ENCODE data around the gene DISP3.
"Not testable (repeated sequence)": the region's sequence is repeated elsewhere in the genome, so short reads cannot be mapped to it uniquely, and the experiment has no call there.

Gene DISP3

DNA sequence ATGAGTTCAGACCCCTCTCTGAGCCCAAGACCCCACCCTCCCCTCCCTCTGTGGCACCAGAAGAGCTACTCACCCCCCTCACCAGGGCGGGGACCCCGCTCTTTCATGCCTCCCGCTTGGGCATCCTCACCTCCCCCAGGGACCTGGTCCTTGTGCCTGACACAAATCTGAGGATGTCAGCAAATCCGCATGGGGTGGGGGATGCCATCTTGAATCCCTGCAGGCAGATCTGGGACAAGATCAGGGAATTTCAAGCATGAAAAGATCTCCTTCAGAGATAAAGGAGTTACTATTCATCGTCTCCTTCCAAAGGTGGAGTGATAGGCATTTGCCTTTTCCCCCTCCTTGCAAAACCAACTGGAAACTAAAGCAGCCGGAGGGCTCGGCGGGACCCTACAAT, 81.1 kb downstream of the DISP3 start:
- DNase-seq: no peak

DNA sequence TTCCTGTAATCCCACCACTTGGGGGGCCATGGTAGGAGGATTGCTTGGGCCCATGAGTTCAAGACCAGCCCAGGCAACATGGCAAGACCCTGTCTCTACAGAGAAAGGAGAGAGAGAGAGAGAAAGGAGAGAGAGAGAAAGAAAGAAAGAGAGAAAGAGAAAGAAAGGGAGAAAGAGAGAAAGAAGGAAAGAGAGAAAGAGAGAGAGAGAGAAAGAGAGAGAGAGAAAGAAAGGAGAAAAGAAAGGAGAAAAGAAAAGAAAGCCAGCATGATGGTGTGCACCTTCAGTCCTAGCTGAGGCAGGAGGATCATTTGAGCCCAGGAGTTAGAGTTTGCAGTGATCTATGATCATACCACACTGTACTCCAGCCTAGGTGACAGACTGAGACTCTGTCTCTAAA, 82.8 kb downstream of the DISP3 start:
- no peak for DNase-seq

DNA sequence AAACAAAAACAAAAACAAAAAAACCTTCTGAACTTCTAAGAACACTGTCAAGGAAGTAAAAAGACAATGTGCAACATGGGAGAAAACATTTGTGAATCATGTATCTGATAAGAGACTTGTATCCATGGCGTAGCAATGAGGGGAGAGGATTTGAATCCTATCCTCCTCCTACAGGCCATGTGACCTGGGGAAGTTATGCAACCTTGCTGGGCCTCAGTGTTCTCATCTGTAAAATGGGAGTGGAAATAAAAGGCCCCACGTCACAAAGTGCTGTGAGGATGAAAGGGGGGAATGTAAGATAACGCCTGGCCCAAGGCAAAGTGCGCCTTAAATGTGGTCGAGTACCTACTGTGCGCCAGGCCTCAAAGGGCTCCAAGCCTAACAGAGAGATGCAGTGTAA, 83.7 kb downstream of the DISP3 start:
- DNase-seq: no peak

DNA sequence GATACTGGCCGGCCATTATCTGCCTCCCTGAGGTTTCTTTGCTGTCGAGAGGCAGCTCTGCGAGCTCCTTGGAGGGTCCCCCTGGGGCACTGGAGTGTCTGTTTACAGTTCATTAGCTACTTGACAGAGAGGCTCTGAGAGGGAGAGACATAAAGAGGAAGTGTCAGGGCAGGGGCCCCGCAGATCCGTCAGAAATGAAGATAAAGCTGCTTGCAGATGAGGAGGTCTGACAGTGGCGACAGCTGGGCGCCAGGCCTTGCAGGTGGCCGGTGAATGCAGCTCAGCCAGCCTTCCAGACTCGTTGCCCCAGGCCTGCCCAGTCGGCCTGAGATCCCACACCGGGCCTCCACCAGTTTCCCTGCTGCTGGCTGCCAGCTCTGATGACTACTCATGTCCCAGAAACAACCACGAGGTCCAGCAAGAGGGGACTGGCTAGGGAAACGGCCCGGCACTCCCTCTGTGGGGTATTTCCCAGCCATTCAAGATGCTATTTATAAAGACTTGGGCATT, 84.7 kb downstream of the DISP3 start:
- DNase-seq: peak; percentile 85

DNA sequence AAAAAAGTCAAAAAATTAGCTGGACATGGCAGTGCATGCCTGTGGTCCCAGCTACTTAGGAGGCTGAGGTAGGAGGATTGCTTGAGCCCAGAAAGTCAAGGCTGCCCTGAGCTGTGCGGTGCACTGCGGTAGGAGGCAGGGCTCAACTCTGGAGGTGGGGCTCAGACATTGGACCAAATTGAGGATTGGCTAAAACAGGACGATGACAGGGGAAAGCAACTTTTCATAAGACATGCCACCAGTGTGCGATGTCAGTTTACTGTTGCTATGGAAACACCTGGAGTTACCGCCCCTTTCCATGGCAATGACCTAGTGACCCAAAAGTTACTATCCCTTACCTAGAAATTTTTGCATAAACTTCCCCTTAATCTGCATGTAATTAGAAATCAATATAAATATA, 85.3 kb downstream of the DISP3 start:
- DNase-seq: no peak

DNA sequence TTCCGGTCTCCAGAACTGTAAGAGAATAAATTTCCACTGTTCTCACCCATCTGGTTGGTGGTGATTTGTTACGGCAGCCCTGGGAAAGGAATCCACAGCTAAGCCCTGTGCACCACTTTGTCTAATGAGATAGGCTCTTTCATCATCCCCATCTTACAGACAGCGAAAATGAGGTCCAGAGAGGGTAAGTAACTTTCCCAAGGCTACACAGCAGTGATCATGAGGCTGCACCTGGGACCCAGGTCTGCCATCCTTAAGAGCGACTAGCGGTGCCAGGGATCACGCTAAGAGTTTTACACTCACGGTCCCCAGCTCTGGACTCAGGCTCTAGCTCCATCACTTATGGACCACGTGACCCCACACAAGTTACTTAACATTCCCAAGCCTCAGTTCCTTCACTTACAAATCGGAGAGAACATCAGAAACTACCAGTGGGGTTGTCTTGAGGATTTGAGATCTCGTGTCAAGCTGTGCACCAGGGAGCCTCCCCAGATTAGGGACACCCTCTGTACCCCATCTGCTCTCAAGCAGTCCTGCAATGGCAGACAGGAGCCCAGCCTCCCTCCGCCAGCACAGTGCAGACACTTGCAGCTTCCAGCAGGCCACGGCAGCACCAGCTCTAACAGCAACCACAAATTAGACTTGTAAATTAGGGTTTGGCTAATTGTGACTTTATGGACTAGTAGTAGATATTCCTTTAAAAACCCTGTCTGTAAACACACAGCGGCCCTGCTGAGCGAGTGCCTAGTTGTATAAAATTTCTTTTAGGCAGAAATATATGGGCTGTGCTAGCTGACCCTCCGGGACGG, 87.3 kb downstream of the DISP3 start:
- DNase-seq: no peak

DNA sequence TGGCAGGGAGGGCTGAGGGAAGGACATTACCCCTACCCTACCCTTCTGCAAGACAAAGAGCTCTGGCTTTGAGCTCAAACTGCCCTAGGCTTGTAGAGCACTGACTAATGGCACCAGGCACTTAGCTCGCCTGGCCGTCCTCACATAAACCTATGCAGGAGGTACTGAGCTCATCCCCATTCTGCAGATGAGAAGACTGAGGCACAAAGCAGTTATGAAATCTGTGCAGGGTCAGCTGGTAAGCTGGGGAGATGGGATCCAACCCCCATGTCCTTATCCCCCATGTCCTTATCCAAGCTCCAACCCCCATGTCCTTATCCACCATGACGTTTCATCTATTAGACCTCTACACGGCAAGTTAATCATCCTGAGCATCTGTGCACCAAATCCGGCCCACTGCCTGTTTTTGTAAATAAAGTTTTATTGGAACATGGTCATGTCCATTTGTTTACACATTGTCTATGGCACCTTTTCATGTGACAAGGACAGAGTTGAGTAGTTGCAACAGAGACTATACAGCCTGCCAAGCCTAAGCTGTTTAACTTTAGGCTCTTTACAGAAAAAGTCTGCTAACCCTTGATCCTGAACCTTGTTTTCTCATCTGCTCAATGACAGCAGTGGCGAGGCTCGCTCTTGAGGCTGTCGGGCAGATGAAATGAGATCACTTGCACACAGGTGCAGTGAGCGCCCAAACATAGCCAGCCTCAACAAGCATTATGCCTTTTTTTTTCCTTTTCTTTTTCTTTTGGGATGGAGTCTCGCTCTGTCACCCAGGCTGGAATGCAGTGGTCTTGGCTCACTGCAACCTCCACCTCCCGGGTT, 88.5 kb downstream of the DISP3 start:
- no peak for DNase-seq

DNA sequence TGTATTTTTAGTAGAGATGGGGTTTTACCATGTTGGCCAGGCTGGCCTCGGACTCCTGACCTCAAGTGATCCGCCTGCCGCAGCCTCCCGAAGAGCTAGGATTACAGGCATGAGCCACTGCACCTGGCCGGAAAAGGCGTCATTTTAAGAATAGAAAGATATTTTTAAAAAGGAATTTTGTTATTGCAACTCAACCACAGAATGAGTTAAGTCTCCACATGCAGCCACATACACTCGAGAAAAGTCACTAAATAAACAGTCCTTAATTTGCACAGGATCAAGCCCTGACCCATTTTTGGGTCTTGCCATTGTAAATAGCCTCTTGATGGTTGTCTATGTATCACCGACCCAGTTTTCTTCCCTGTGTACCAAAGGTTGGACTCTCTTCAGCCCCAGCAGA, 89.7 kb downstream of the DISP3 start:
- no peak for DNase-seq

DNA sequence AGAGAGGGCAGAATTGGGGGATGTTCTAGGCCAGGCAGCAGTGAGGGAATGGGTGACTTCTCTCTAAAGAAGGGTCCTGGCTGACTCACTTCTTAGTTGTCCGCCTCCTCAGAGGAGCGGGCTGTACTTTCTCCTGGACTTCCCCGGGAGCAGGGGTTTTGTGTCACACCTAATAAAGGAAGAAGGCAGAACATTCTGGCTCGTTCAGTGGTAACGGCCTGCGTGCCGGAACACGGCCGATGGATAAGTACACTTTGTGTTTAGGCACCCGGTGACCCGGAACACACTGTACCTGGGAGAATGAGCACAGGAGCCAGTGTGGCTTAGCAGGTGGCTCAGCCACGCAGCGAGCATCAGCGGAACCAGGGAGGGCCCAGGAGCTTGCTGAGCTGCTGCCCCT, 90.6 kb downstream of the DISP3 start:
- no peak for DNase-seq

DNA sequence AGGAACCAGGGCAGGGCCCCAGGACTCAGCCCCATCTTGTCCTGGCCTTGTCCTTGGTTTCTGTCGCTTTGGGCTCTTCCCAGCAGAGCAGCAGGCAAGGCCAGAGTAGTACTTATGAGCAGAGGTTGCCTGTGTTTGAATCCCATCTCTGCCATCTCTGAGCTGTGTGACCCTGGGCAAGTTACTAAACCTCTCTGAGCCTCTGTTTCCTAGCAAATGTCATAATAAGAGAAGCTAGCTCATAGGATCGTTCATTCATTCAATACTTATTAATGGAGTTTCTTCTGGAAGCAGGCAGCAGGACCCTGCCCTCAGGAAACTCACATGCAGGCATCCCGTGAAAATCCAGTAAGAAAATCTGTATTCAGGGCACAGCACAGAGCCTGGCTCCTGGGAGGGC, 91.0 kb downstream of the DISP3 start:
- no peak for DNase-seq

DNA sequence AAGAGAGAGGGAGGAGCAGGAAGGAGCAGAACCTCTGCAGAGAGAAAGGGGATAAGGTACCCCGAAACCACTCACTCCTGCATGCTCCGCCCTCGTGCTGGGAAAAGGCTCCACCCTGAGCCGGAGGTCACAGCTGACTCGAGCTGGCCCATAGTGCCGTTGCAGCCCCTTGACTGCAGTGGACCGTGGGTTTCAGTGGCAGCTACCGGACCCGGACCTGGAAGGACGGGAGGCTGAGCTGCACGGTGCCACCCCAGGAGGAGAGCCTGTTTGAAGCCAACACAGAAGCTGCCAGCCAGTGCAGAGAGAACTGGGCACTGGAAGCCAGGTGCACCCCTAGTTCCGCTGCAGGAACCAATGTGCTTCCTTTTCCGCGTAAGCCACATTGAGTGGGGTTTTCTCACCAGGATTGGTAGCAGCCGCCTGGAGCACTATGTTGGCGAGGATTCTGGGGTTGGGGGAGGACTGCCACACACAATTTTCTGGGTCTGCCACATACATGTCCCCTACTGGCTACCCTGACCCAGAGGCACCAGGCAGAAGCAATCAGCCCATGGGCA, 91.9 kb downstream of the DISP3 start:
- no peak for DNase-seq

DNA sequence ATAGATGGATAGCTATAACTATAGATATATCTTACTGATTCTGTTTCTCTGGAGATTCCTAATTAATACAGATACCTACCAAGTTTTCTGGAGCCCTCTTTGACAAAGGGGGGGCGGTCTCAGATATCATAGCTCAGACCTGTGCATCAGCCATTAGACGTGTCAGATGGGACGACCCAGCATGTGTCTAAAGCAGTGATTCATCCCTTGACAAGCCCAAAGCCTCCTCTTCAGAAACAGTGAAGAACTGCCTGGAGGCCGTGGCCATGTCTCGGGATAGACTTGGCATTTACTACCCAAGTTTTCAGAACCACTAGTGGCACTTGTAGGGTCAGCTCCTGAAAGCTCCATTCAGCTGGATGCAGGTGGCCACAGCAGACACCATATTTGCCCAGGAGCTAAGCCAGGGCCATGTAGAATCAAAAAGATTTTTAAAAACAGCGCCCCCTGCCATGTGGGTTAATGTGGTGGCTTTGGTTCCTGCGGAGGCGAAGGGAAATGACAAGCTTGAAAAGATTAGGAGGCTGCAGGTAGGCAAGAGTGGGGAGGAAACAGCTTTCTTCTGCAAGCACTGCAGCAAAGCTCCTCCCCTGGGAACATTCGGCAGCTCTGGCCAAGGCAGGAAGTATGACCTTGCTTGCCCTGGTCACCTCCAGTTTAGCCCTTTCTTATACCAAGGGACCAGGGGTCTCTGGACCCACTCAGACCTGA, 93.1 kb downstream of the DISP3 start:
- DNase-seq: peak; percentile 34

DNA sequence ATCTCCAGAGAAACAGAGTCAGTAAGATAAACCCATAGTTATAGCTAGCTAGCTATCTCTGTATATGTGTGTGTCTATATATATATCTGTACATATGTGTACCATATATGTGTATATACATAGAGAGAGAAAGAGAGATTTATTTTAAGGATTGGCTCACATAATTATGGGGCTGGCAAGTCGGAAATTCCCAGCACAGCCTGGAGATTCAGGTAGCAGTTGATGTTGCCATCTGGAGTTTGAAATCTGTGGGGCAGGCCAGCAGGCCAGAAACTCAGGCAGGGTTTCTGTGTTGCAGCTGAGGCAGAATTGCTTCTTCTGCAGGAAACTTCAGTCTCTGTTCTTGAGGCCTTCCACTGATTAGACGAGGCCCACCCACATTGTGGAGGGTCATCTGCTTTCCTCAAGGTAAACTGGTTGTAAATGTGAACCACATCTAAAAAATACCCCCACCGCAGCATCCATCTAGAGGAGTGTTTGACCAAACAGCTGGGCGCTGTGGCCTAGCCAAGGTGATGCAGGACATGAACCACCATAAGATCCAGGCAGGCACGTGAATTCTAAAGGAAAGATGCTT, 94.2 kb downstream of the DISP3 start:
- no peak for DNase-seq

DNA sequence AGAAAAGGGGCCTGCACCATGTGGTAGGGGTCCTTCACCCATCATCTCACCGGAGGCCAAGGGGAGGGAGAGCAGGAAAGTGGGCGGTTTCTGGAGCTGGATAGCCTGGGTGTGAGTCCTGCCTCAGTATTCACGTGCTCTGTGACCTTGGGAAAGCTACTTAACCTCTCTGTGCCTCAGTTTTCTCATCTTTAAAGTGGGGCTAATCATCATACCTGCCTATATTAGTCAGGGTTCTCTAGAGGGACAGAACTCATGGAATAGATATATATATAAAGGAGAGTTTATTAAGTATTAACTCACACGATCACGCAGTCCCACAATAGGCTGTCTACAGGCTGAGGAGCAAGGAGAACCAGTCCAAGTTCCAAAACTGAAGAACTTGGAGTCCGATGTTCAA, 96.6 kb downstream of the DISP3 start:
- no peak for DNase-seq

DNA sequence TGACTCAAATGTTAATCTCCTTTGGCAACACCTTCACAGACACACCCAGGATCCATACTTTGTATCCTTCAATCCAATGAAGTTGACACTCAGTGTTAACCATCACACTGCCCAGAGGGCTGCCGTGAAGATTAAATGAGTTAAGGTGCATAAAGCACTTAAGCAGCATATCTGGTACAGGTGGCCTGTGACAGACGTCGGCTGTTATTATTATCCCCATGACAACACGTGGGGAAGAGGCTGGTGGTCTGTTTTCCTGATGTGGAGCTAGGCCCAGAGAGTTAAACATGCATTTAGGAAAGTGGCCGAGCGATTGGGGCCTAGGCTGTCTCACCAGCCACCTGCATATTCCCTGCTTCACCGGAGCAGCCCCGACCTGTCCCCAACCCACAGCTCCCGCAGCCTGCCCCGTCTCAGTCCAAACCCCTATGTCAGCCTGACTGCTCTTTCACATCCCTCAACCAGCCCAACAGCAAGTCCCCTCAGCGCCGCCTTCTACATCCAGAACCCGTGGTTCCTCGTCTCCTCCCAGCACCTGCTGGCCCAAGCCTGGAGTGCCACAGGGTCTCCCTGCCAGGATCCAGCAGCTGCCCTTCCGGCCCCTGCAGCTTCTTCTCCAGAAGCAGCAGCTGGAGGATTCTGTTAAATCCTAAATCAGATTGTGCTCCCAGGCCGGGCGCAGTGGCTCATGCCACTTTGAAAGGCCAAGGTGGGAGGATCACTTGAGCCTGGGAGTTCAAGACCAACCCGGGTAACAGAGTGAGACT, 97.3 kb downstream of the DISP3 start:
- DNase-seq: no peak

DNA sequence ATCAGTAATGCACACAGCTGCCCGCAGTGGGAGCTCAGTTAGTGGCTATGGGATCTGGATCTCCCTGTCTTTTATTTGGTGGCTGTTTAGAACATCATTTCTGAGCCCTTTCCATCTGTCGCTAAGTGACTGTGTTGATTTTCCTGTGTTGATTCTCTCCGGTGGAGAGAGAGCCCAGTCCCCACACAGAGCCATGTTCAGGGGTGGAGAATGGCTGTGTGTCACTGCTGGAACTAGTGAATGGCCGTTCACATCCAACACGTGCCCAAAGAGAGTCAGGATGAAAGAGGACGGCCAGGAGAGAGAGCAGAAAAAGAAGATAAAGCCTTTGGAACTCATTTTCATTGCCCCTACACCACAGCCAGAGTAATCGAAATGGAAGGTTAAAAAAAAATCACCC, 99.0 kb downstream of the DISP3 start:
- no peak for DNase-seq

DNA sequence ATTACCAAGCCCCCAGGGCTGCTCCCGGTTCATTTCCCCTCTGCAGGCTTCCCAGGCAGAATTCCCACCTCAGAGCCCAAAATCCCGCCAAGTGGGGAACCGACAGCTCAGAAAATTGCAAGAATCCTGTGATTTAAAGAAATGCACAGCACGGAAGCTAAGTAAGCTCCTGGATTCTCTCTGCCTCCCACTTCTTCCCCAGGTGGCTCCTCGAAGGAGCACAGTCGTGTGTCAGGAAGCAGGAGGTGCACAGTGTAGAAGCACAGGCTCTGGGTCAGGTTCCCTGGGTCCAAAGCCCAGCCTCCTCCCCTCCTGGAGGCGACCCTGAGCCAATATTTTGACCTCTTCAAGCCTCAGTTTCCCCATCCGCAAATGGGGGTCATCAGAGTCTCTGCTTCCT, 100.6 kb downstream of the DISP3 start:
- DNase-seq: no peak

DNA sequence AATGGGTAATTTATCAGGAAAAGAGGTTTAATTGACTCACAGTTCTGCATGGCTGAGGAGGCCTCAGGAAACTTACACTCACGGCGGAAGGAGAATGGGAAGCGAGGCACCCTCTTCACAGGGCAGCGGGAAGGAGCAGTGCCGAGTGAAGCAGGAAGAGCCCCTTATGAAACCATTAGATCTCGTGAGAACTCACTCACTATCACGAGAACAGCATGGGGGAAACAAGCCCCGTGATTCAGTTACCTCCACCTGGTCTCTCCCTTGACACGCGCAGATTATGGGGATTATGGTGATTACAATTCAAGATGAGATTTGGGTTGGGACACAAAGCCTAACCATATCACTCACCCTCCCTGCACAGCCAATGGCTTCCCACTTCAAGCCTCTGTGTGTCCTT, 101.1 kb downstream of the DISP3 start:
- not testable (repeated sequence) for DNase-seq

DNA sequence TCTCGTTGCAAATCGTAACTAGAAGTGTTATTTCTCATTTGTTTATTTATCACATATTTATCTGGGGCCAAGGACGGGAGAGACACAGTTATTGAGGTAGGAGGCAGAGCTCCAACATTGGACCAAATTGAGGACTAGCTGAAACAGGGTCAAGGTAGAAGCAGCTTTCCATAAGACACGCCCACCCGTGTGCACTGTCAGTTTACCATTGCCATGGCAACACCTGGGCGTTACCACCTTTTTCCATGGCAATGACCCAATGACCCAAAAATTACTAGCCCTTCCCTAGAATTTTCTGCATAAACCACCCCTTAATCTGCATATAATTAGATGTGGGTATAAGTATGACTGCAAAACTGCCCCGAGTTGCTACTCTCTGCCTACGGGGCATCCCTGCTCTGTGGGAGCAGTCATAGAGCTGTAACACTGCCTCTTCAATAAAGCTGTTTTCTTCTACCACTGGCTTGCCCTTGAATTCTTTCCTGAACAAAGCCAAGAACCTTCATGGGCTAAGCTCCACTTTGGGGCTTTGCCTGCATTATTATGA, 102.6 kb downstream of the DISP3 start:
- DNase-seq: no peak

DNA sequence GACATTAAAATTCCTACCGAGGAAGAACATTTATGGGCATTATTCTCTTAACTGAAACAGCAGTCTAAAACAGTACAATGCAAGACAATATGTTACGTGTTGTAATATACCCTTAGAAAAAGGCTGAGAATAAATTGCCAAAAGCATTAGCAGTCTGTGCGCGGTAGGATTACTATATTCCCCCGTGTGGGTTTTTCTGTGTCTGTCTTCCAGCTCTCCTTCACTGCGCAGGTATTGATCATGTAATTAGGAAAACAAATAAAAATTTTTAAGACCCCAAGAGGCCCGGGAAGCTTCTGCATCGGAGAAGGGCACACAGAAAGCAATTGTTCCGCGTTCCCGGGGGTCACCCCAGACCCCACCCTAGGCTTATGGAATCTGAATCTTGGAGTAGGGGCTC, 106.4 kb downstream of the DISP3 start:
- no peak for DNase-seq

Measured in OCI-M1 (cell line).